Nephron progenitor cell (in vitro differentiated cells): ENCODE data around the gene FXYD2.

ENCODE experiments used
- DNase-seq: peaks from one replicate; pipeline ENCODE4 v3.0.0; 2021
- H3K27ac Mint-ChIP-seq: 2 replicates; pipeline ENCODE4 v1.8.0; 2021; ENCODE audit warnings: mild to moderate bottlenecking, moderate library complexity, mixed read lengths
- H3K27me3 Mint-ChIP-seq: 2 replicates; pipeline ENCODE4 v1.8.0; 2021; ENCODE audit warnings: mild to moderate bottlenecking, low read depth, mixed read lengths; ENCODE audit not compliant: poor library complexity
- H3K36me3 Mint-ChIP-seq: 2 replicates; pipeline ENCODE4 v1.8.0; 2021; ENCODE audit warnings: low read depth, mixed read lengths
- H3K4me1 Mint-ChIP-seq: 2 replicates; pipeline ENCODE4 v1.8.0; 2021; ENCODE audit warnings: mixed read lengths
- H3K4me3 Mint-ChIP-seq: 2 replicates; pipeline ENCODE4 v1.8.0; 2021; ENCODE audit warnings: mild to moderate bottlenecking, moderate library complexity, mixed read lengths
- H3K9me3 Mint-ChIP-seq: 2 replicates; pipeline ENCODE4 v1.8.0; 2021; ENCODE audit warnings: mild to moderate bottlenecking, moderate library complexity, mixed read lengths
- TF ChIP-seq, protein P1 (sequence below): fragments of 200-600 bp; sonication (generic); IDR thresholded peaks from 2 replicates; pipeline ENCODE4 v1.5.0; 2021; ENCODE audit warnings: antibody characterized with exemption

Gene FXYD2

DNA sequence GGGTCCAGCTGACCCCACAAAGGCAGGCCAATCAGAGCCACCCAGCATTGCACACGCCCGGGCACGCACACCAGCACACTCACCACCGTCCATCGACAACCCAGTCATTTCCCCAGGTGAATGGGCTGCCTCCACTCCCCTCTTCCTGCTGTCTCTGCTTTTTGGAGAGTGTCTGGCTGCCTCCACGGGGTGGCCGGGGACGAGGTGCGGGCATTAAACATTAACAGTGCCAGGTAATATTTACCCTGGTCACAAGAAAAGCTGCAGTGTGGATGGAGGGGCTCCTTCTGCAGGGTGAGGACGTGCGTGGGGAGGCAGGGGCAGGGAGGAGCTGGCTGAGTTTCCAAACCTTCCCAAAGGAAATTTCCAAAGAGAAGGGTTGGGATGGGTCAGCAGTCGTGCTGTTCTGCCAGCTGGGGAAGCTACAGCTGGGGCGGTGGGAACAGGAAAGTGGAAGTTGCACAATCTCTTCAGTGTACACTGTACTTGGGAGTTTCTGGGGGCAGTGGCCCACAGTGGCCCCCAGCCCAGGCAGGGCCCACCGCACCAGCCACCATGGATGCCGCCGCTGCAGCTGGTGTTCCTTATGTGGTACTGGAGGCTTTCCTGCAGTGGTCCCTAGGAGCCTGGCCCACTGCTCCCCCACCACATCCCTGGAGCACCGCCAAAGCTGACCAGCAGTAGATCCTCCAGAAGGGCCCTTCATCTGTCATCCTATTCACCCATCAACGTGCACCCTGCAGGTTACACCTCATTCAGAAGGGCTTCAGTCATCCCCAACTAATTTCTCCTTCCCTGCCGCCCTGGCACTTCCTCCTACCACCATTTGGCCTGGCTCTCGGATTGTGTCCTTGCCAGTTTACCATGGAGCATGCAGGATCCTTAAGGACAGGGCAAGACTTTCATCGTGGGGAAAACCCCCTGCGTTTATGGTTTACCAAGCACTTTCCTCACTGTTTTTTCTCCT is at the start of gene FXYD2:
TSS of gene FXYD2 (minus strand) at position 174 of the 967 bp plus-strand sequence. CDS start at position 108, 66 bp downstream.
- DNase-seq: no peak
- Mint-ChIP-seq H3K36me3 (no peaks in the 10 kb centered on the region), H3K27ac (no peak within 1 kb of the TSS), H3K4me3 (no peak within 1 kb of the TSS), H3K4me1 (peaks cover 15% of the 10 kb centered on the region), H3K27me3 (peaks cover 35% of the 10 kb centered on the region), H3K9me3 (no peaks in the 10 kb centered on the region)
- TF ChIP-seq, protein P1, sequence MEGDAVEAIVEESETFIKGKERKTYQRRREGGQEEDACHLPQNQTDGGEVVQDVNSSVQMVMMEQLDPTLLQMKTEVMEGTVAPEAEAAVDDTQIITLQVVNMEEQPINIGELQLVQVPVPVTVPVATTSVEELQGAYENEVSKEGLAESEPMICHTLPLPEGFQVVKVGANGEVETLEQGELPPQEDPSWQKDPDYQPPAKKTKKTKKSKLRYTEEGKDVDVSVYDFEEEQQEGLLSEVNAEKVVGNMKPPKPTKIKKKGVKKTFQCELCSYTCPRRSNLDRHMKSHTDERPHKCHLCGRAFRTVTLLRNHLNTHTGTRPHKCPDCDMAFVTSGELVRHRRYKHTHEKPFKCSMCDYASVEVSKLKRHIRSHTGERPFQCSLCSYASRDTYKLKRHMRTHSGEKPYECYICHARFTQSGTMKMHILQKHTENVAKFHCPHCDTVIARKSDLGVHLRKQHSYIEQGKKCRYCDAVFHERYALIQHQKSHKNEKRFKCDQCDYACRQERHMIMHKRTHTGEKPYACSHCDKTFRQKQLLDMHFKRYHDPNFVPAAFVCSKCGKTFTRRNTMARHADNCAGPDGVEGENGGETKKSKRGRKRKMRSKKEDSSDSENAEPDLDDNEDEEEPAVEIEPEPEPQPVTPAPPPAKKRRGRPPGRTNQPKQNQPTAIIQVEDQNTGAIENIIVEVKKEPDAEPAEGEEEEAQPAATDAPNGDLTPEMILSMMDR: no peak

DNA sequence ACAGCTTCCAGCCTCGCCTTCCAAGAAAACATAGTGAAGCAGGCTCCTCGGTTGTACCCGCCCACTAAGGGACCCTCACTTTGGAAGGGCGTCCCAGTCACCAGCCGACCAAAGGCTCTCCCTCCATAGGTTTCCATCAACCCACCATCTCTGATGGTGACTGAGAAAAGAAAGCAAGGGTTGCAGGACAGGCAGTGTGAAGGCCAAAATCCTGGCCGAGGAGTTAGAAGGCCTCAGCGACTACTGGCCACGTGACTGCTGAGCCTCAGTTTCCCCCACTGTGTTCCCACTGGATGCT is 49.2 kb upstream of the FXYD2 start:
- Mint-ChIP-seq H3K27me3 (peaks cover 65% of the 10 kb centered on the region), H3K27ac (no peak overlapping the region), H3K36me3 (no peaks in the 10 kb centered on the region), H3K4me3 (no peak overlapping the region), H3K9me3 (no peaks in the 10 kb centered on the region), H3K4me1 (peaks cover 78% of the 10 kb centered on the region)
- TF ChIP-seq, protein P1: no peak
- DNase-seq: no peak

DNA sequence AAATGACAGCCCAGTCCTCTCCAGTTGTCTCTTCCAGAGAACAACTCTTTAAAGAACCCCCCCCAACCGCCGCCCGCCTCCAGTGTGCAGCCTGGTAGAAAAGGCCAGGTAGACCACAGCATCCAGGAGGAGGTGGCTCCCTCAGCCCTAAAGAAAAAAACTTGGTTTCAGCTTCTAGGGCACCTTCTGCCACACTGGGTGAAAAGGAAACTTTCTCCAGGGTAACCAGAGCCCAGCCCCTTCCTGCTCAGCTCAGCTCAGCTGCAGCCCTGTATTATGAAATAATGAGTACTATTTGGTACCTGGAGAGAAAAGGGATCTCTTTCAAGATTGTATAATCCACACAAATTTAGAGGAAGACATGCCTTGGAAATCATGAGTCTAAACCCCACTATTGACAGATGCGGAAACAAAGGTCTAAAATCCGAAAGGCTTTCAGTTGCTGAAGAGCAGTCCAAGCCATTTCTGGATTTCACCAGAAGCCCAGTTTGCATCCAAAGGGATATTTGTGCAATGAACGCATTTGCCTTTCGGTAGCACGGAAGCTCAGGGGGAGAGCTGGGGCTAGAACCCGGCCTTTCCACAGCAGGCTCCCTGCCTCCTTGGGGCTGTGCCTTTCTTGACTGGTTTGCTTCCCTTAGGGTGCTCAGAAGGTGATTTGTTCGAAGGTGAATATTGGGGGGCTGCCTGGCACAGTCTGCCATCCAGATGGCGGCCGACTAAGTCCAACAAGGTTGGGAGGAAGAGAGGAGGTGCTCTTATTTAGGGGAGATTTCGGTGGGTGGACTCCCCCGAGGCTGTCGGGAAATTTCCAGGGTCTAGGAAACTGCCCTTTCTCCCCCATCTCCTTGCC is 48.7 kb upstream of the FXYD2 start:
- TF ChIP-seq, protein P1: no peak
- Mint-ChIP-seq H3K9me3 (no peaks in the 10 kb centered on the region), H3K27ac (no peak overlapping the region), H3K4me3 (peak overlapping the region; percentile 39), H3K27me3 (peaks cover 62% of the 10 kb centered on the region), H3K4me1 (peaks cover 84% of the 10 kb centered on the region), H3K36me3 (no peaks in the 10 kb centered on the region)
- DNase-seq: no peak

DNA sequence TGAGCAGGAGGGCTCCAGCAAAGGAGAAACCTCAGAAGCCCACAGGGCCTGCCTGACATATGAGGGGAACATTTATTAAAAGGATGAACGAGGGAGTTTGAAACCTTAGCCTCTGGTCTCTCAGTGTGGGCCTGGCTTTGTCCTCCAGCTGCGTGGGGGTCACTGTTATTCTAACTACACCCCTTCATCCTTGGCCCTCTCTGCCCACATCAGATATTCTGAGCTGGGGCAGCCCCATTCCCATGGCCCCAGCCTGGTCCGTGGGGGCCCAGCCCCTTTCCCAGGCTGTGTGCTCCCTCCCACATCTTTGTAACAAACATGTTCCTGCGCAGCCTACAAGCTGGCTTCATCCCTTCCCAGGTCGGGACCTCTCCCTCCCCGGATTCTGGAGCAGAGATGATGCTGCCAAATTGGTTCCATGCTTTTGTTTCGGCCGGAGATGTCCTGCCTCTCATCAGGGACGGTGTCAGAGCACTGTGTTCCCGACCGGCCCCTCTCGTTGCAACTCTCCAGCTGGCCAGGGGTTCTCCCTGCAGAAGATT is 47.9 kb upstream of the FXYD2 start:
- H3K27me3 Mint-ChIP-seq: peaks cover 59% of the 10 kb centered on the region
- no peaks in the 10 kb centered on the region for H3K36me3 Mint-ChIP-seq
- no peaks in the 10 kb centered on the region for H3K9me3 Mint-ChIP-seq
- TF ChIP-seq, protein P1: no peak
- H3K27ac Mint-ChIP-seq: no peak overlapping the region
- no peak for DNase-seq
- peaks cover 89% of the 10 kb centered on the region for H3K4me1 Mint-ChIP-seq
- peak overlapping the region; percentile 15 for H3K4me3 Mint-ChIP-seq

DNA sequence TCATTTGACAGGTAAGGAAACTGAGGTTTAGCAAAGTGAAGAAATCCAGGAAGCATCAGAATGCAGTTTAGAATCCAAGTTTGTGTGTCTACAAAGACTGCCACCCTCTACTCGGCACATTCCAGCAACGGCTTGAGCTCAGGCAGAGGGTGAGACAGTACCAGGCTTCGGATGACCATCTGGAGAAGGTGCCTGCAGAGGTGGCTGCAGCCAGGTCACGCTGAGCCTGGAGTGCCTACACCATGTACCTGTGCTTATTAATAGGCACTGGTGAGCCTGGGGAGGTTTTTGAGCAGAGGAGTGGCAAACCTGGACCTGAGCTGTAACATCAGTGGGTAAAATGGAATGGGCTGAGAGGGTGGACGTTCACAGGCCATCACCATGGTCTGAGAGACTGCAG is 47.2 kb upstream of the FXYD2 start:
- H3K27me3 Mint-ChIP-seq: peaks cover 52% of the 10 kb centered on the region
- no peak overlapping the region for H3K27ac Mint-ChIP-seq
- TF ChIP-seq, protein P1: no peak
- peak overlapping the region; percentile 15 for H3K4me3 Mint-ChIP-seq
- DNase-seq: no peak
- no peaks in the 10 kb centered on the region for H3K36me3 Mint-ChIP-seq
- peaks cover 89% of the 10 kb centered on the region for H3K4me1 Mint-ChIP-seq
- H3K9me3 Mint-ChIP-seq: no peaks in the 10 kb centered on the region
